A549 (cell line): ENCODE data around the gene RAB8A. TPM values are rescaled to one million over a fixed set of nuclear protein-coding genes. Genes with fewer than 3 reads are reported as not detected.

ENCODE experiments used
- ATAC-seq, 2 experiments: fragments of 200-7000 bp in 1 of 2; fragments of >200 bp in 1 of 2; cut with Nextera tagmentation in 1 of 2; cut with Tn5 transposase in 1 of 2; 3 replicates each; pipeline versions ENCODE4 v1.8.0 to v1.9.1; 2018 to 2020; ENCODE audit warnings: mild to moderate bottlenecking in 1 of 2, moderate library complexity in 1 of 2
- CTCF ChIA-PET: fragments of 300-600 bp; sonication (Branson Sonifier 250); formaldehyde crosslinking; extraction: SDS; loops from one replicate; lab custom pipeline; 2021; ENCODE audit warnings: antibody characterized with exemption, inconsistent platforms; lab: Yijun Ruan, JAX
- POLR2A ChIA-PET: fragments of 350-600 bp; formaldehyde crosslinking; extraction: SDS; loops from one replicate; lab custom pipeline; 2021; ENCODE audit warnings: antibody characterized with exemption, inconsistent platforms; lab: Yijun Ruan, JAX
- DNase-seq, 2 experiments: peaks; one replicate each; pipeline versions ENCODE4 v3.0.0 to v3.0.0-alpha.2; 2011 to 2016; ENCODE audit warnings: low read depth in 1 of 2, low spot score in 1 of 2
- FAIRE-seq: peaks from 2 replicates; lab custom pipeline; 2011; peaks lifted over from hg19 to GRCh38; lab: Jason Lieb, UNC
- H3K27ac ChIP-seq, 2 experiments: fragments of >200 bp; sonication (Bioruptor Twin); formaldehyde crosslinking; 3 replicates each; pipeline ENCODE4 v1.5.1; 2016 to 2017
- H3K4me1 ChIP-seq: fragments of >200 bp; sonication (Bioruptor Twin); formaldehyde crosslinking; 3 replicates; pipeline ENCODE4 v1.6.1; 2016
- H3K4me2 ChIP-seq: fragments of >200 bp; sonication (Bioruptor Twin); formaldehyde crosslinking; 3 replicates; pipeline ENCODE4 v1.6.1; 2016
- H3K4me3 ChIP-seq: fragments of >200 bp; sonication (Bioruptor Twin); formaldehyde crosslinking; 3 replicates; pipeline ENCODE4 v1.5.1; 2016
- H3K9me3 ChIP-seq: fragments of >200 bp; sonication (Bioruptor Twin); formaldehyde crosslinking; 3 replicates; pipeline ENCODE4 v1.6.1; 2016
- BCL3 ChIP-seq: fragments of >200 bp; sonication (Bioruptor Twin); formaldehyde crosslinking; IDR thresholded peaks from 3 replicates; pipeline ENCODE4 v1.6.1; 2016
- BHLHE40 ChIP-seq: IDR thresholded peaks from 2 replicates; pipeline ENCODE4 v1.6.1; 2012; ENCODE audit warnings: low read depth, low read length, inconsistent platforms
- CBX2 ChIP-seq: fragments of 200-600 bp; sonication (generic); IDR thresholded peaks from 2 replicates; pipeline ENCODE4 v1.6.1; 2016; ENCODE audit warnings: low read depth, mild to moderate bottlenecking, borderline replicate concordance
- CBX8 ChIP-seq: fragments of 200-600 bp; sonication (generic); IDR thresholded peaks from 2 replicates; pipeline ENCODE4 v1.6.1; 2016
- CTCF ChIP-seq: fragments of >200 bp; sonication (Bioruptor Twin); formaldehyde crosslinking; IDR thresholded peaks from 3 replicates; pipeline ENCODE4 v1.5.1; 2016
- E2F6 ChIP-seq: IDR thresholded peaks from 2 replicates; pipeline ENCODE4 v1.6.1; 2012; ENCODE audit warnings: low read depth, borderline replicate concordance
- EHF ChIP-seq: fragments of 250-450 bp; sonication (Bioruptor Pico); IDR thresholded peaks from 2 replicates; pipeline ENCODE4 v1.5.0; 2020; ENCODE audit warnings: mild to moderate bottlenecking
- ELK1 ChIP-seq: fragments of 150-350 bp; IDR thresholded peaks from 2 replicates; pipeline ENCODE4 v1.6.1; 2014; ENCODE audit warnings: low read depth, mild to moderate bottlenecking, low read length
- EP300 ChIP-seq, 2 experiments: fragments of >200 bp; sonication (Bioruptor Twin); formaldehyde crosslinking; IDR thresholded peaks; 2 replicates in 1 of 2; 3 replicates in 1 of 2; pipeline ENCODE4 v1.6.1; 2016 to 2017
- FOSB ChIP-seq: fragments of 250-450 bp; sonication (Bioruptor Pico); IDR thresholded peaks from 2 replicates; pipeline ENCODE4 v1.5.0; 2020; ENCODE audit warnings: mild to moderate bottlenecking, moderate library complexity
- FOSL2 ChIP-seq, 2 experiments: fragments of 450-650 bp in 1 of 2; fragments of >200 bp in 1 of 2; sonication (Bioruptor Twin) in 1 of 2; formaldehyde crosslinking; IDR thresholded peaks; 2 replicates each; pipeline versions ENCODE4 v1.5.0 to v1.6.1; 2016 to 2020; ENCODE audit warnings: mild to moderate bottlenecking in 1 of 2, moderate library complexity in 1 of 2
- FOXS1 ChIP-seq: fragments of 250-450 bp; sonication (Bioruptor Pico); IDR thresholded peaks from 2 replicates; pipeline ENCODE4 v1.5.0; 2020; ENCODE audit warnings: mild to moderate bottlenecking, moderate library complexity
- HOXB13 ChIP-seq: fragments of 250-450 bp; sonication (Bioruptor Pico); IDR thresholded peaks from 2 replicates; pipeline ENCODE4 v1.5.0; 2020; ENCODE audit warnings: low read depth, mild to moderate bottlenecking, moderate library complexity
- HOXB5 ChIP-seq: fragments of 250-450 bp; sonication (Bioruptor Pico); IDR thresholded peaks from 2 replicates; pipeline ENCODE4 v1.5.0; 2020; ENCODE audit warnings: mild to moderate bottlenecking, moderate library complexity
- JUN ChIP-seq, 2 experiments: fragments of >200 bp; sonication (Bioruptor Twin); formaldehyde crosslinking; IDR thresholded peaks; 2 replicates in 1 of 2; 3 replicates in 1 of 2; pipeline ENCODE4 v1.6.1; 2016 to 2017
- MAFK ChIP-seq: fragments of 450-650 bp; IDR thresholded peaks from 2 replicates; pipeline ENCODE4 v1.6.1; 2014; ENCODE audit not compliant: partially characterized antibody
- MAZ ChIP-seq: fragments of 150-350 bp; IDR thresholded peaks from 2 replicates; pipeline ENCODE4 v1.6.1; 2014; ENCODE audit warnings: antibody characterized with exemption, low read depth, low read length, borderline replicate concordance
- NPAS2 ChIP-seq: fragments of 250-450 bp; sonication (Bioruptor Pico); IDR thresholded peaks from 2 replicates; pipeline ENCODE4 v1.8.0; 2022; ENCODE audit warnings: mild to moderate bottlenecking, moderate library complexity, borderline replicate concordance
- NR3C1 ChIP-seq: fragments of >200 bp; sonication (Bioruptor Twin); formaldehyde crosslinking; IDR thresholded peaks from 3 replicates; pipeline ENCODE4 v1.6.1; 2017
- POLR2A ChIP-seq: IDR thresholded peaks from 2 replicates; pipeline ENCODE4 v1.6.1; 2012; ENCODE audit warnings: mild to moderate bottlenecking, low read length
- POLR2AphosphoS2 ChIP-seq: conservative IDR thresholded peaks from 2 replicates; pipeline ENCODE4 v1.6.1; 2012; ENCODE audit warnings: low read length, improper control_type of control experiment, inconsistent platforms
- RCOR1 ChIP-seq: fragments of 150-350 bp; IDR thresholded peaks from 2 replicates; pipeline ENCODE4 v1.6.1; 2014; ENCODE audit warnings: antibody characterized with exemption, low read length, low read depth
- RNF2 ChIP-seq: fragments of 200-600 bp; sonication (generic); IDR thresholded peaks from 2 replicates; pipeline ENCODE4 v1.6.1; 2016; ENCODE audit warnings: low read depth, mild to moderate bottlenecking, antibody characterized with exemption, moderate library complexity, borderline replicate concordance
- SMC3 ChIP-seq: fragments of >200 bp; sonication (Bioruptor Twin); formaldehyde crosslinking; IDR thresholded peaks from 3 replicates; pipeline ENCODE4 v1.6.1; 2018; ENCODE audit warnings: inconsistent platforms
- SREBF2 ChIP-seq: fragments of 450-650 bp; IDR thresholded peaks from 2 replicates; pipeline ENCODE4 v1.6.1; 2014; ENCODE audit warnings: mild to moderate bottlenecking, moderate library complexity
- TFCP2L1 ChIP-seq: fragments of 250-450 bp; sonication (Bioruptor Pico); IDR thresholded peaks from 2 replicates; pipeline ENCODE4 v1.5.0; 2021; ENCODE audit warnings: mild to moderate bottlenecking
- USF2 ChIP-seq: fragments of 450-650 bp; IDR thresholded peaks from 2 replicates; pipeline ENCODE4 v1.6.1; 2014; ENCODE audit warnings: antibody characterized with exemption
- ZC3H11A ChIP-seq: fragments of 450-650 bp; IDR thresholded peaks from 2 replicates; pipeline ENCODE4 v1.6.1; 2014; ENCODE audit warnings: antibody characterized with exemption, mild to moderate bottlenecking
- ZFP36 ChIP-seq: fragments of 450-650 bp; IDR thresholded peaks from 2 replicates; pipeline ENCODE4 v1.6.1; 2014; ENCODE audit warnings: borderline replicate concordance; ENCODE audit not compliant: partially characterized antibody
- ZNF302 ChIP-seq: fragments of 250-450 bp; sonication (Bioruptor Pico); IDR thresholded peaks from 2 replicates; pipeline ENCODE4 v1.9.0; 2021; ENCODE audit warnings: inconsistent platforms, mild to moderate bottlenecking, moderate library complexity
- WGBS: methylation state at CpG from one replicate; pipeline ENCODE4 v1.1.6; 2017; ENCODE audit errors: missing lambda C conversion rate; 5-methylcytosine and 5-hydroxymethylcytosine counted together
- polyA plus RNA-seq, 4 experiments: library from polyadenylated mRNA; depleted of rRNA in 3 of 4; stranded (reverse); fragments of >200 nt; fragmentation: RNase III in 1 of 4; extraction: RNeasy Plus Mini Kit Qiagen cat#74134 plus additional on column Dnase treatment in 1 of 4; gene quantifications; 2 replicates in 3 of 4; 3 replicates in 1 of 4; pipeline ENCODE4 v1.2.3, GENCODE V29; 2011 to 2017
- TF ChIP-seq, protein P1 (sequence below): IDR thresholded peaks from 2 replicates; pipeline ENCODE4 v1.6.1; 2012

Gene RAB8A
- polyA plus RNA-seq, 2 of the 4 experiments (the other 2 are of a cell fraction): 89.2 to 91.4 TPM

GRCh38 chr19:16071072-16071691 lies 40.5 kb upstream of the RAB8A start:
- Histone ChIP-seq H3K27ac (peak overlapping the region; percentile 80 to 90), H3K9me3 (no peaks in the 10 kb centered on the region), H3K4me2 (peak overlapping the region; percentile 63), H3K4me3 (no peak overlapping the region), H3K4me1 (peaks cover 42% of the 10 kb centered on the region)
- WGBS: 85% methylated on average over 6 of the region's 9 CpGs
- CTCF ChIA-PET: interaction anchor here (0.9 to 6.9 kb wide), 5 partner anchors 9 to 114 kb away, joined by 3 to 36 read pairs (median 4); partner anchors contain the start of gene FAM32A
- TF ChIP-seq USF2: no peak
- no peak for TF ChIP-seq FOSL2 (IDR thresholded peaks at IDR 0.05)
- TF ChIP-seq FOSL2 (CRISPR knock-in tag; IDR thresholded peaks at IDR 0.05): no peak
- no peak for TF ChIP-seq MAZ
- TF ChIP-seq MAFK: no peak
- TF ChIP-seq TFCP2L1 (CRISPR knock-in tag): no peak
- TF ChIP-seq ELK1: no peak
- TF ChIP-seq FOXS1 (CRISPR knock-in tag): no peak
- TF ChIP-seq EP300 (IDR thresholded peaks at IDR 0.05): no peak
- TF ChIP-seq BCL3: no peak
- TF ChIP-seq RNF2: no peak
- no peak for TF ChIP-seq CTCF
- no peak for TF ChIP-seq SREBF2
- no peak for TF ChIP-seq POLR2AphosphoS2
- TF ChIP-seq ZFP36: no peak
- TF ChIP-seq ZC3H11A: no peak
- TF ChIP-seq NPAS2 (CRISPR knock-in tag): no peak
- no peak for TF ChIP-seq EHF
- POLR2A ChIA-PET: no interaction called here
- ATAC-seq: no peak
- no peak for FAIRE-seq
- no peak for DNase-seq

GRCh38 chr19:16073481-16073880 lies 38.2 kb upstream of the RAB8A start:
- WGBS: no CpG with 5 or more reads among the region's 7 CpGs
- POLR2A ChIA-PET: no interaction called here
- no peak for TF ChIP-seq POLR2A
- TF ChIP-seq FOSB (CRISPR knock-in tag): no peak
- TF ChIP-seq SMC3: no peak
- no peak for TF ChIP-seq JUN (IDR thresholded peaks at IDR 0.05)
- TF ChIP-seq NR3C1: no peak
- no peak for TF ChIP-seq FOXS1 (CRISPR knock-in tag)
- TF ChIP-seq BHLHE40: no peak
- no peak for TF ChIP-seq RCOR1
- TF ChIP-seq MAFK: no peak
- TF ChIP-seq, protein P1, sequence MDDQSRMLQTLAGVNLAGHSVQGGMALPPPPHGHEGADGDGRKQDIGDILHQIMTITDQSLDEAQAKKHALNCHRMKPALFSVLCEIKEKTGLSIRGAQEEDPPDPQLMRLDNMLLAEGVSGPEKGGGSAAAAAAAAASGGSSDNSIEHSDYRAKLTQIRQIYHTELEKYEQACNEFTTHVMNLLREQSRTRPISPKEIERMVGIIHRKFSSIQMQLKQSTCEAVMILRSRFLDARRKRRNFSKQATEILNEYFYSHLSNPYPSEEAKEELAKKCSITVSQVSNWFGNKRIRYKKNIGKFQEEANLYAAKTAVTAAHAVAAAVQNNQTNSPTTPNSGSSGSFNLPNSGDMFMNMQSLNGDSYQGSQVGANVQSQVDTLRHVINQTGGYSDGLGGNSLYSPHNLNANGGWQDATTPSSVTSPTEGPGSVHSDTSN: no peak
- no peak for TF ChIP-seq HOXB5
- TF ChIP-seq E2F6: no peak
- TF ChIP-seq HOXB13: no peak
- TF ChIP-seq CBX2: no peak
- TF ChIP-seq ZNF302 (CRISPR knock-in tag): no peak
- TF ChIP-seq ELK1: no peak
- TF ChIP-seq CBX8: no peak

More at GRCh38 chr19:16073481-16073880, 38.2 kb upstream of the RAB8A start:
- H3K4me3 ChIP-seq: no peak overlapping the region
- FAIRE-seq (no peak), ATAC-seq (no peak), DNase-seq (no peak)
- H3K9me3 ChIP-seq: no peaks in the 10 kb centered on the region
- peaks cover 36% of the 10 kb centered on the region for H3K4me1 ChIP-seq
- peak overlapping the region in 1 of 2 experiments; percentile 90; a peak in 1 of 6 replicates for H3K27ac ChIP-seq
- CTCF ChIA-PET: interaction anchor here (6.9 kb wide), 1 partner anchor 32 kb away, joined by 36 read pairs; no protein-coding TSS in a partner anchor
- no peak overlapping the region for H3K4me2 ChIP-seq
